D341Med (cell line): ENCODE measurements around the gene SF3B5.
"Not testable (repeated sequence)": the region's sequence is repeated elsewhere in the genome, so short reads cannot be mapped to it uniquely, and the experiment has no call there.

ENCODE experiments used
- DNase-seq: peaks from one replicate; pipeline ENCODE4 v3.0.0; 2012; ENCODE audit warnings: low spot score

The SF3B5 gene

DNA sequence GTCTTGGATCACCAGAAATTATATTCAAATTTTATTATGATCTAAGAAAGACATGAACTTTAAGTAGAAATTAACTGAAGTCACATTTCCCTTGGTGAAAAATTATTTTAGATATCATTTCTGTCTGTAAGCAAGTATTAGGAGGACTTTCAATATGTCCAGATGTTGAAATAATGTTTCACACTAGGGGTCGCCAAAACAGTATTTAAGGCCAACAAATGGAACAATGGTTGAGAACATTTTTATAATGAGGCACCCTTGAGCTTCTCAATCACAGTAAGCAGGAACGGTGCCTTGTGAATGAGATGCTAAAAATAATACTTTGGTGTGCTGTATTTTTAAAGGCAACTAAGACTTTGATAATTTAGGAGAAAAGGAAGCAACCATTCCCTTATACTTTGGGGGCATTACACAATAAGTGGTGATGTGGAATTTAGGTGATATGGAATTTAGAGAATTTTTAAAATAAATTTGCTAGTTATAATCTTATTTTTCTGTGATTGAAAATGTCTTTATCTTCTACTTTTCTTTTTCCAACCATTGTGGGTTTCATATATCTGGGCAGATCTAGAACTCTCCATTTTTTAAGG lies 9.6 kb upstream of the SF3B5 start:
- DNase-seq: peak; percentile 45

- DNase-seq: no peak
Observed at GRCh38 chr6:144104488-144104887, 9.1 kb upstream of the SF3B5 start.

- DNase-seq: no peak
Observed at GRCh38 chr6:144103026-144103563, 7.7 kb upstream of the SF3B5 start.

- no peak for DNase-seq
Observed at GRCh38 chr6:144098993-144099392, 3.6 kb upstream of the SF3B5 start.

GRCh38 chr6:144094731-144095133 lies 641 bp downstream of the SF3B5 start:
- DNase-seq: no peak

GRCh38 chr6:144093658-144094057 lies 1.7 kb downstream of the SF3B5 start:
- DNase-seq: no peak

DNA sequence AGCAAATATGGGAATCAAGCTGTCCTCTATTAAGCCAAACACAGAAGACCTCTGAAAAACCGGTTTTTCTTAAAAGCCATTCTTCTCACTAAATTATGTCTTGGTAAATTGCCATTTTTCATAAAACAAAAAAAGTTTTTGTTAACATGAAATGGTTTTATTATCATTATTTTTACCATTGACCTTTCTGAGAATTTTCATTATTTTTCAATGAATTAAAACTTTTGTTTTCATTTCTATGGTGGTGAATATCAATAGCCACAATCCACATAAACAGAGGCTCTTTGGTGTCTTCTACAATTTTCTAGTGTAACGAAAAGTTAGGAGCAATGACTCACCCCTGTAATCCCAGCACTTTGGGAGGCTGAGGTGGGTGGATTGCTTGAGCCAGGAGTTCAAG lies 2.1 kb downstream of the SF3B5 start:
- DNase-seq: no peak

GRCh38 chr6:144090384-144090783 lies 5.0 kb downstream of the SF3B5 start:
- DNase-seq: no peak

DNA sequence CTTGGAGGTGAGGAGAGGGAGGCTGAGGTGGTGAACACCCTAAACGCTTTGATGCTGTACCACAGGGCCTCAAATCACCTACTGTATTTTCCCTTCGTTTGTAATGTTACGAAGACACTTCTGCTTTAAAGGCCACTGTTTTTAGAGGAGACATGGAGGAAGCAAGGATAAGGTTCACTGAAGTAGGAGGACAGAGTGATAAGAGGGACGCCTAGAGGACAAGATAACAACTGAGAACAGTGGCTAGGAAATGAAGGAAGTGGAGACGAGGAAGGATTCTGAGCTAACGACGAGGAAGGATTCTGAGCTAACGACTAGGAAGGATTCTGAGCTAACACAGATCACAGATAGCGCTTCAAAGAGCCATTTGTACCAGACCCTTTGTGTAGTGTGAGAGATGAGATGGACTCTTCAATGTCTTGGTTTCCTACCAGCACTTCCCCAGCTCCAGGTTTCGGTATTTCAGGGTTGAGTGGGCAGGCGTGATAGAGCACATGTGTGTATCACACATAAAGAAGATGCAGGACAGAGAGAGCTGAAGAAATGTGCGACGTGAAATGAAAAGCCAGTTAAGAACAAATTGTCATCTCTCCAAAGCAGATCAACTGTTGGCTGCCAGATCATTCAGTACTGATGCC lies 7.5 kb downstream of the SF3B5 start:
- no peak for DNase-seq

- DNase-seq: no peak
Observed at GRCh38 chr6:144086959-144087358, 8.4 kb downstream of the SF3B5 start.

DNA sequence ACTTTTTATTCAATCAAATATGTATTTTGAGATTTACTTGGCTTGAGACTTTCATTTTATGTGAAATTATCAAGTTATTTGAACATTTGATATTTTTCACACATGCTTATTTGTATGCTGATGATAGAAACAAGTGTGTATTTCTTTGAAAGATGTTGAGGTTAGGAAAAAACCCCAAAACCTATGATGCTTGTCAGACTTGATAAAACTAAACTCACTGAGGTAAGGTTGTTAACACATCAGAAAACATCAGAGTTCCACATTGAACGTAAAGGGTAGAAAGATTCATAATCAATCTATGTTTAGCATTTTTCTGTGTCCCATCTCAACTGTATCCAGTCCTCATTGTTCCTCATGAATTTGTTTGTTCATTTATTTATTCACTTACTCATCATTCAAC lies 12.2 kb downstream of the SF3B5 start:
- no peak for DNase-seq

DNA sequence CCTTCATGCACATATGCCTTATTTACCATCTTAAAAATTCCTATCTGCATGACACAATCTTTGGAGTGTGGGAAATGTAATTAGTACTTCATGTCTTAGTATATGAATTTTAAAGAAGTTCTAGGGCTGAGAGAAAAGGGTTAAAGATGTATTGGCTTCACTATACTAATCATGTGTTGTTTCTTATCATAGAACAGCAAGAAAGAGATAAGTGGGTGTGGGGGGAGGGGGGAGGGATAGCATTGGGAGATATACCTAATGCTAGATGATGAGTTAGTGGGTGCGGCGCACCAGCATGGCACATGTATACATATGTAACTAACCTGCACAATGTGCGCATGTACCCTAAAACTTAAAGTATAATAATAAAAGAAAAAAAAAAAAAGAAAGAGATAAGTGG lies 13.0 kb downstream of the SF3B5 start:
- DNase-seq: not testable (repeated sequence)

GRCh38 chr6:144077871-144078270 lies 17.5 kb downstream of the SF3B5 start:
- DNase-seq: no peak

DNA sequence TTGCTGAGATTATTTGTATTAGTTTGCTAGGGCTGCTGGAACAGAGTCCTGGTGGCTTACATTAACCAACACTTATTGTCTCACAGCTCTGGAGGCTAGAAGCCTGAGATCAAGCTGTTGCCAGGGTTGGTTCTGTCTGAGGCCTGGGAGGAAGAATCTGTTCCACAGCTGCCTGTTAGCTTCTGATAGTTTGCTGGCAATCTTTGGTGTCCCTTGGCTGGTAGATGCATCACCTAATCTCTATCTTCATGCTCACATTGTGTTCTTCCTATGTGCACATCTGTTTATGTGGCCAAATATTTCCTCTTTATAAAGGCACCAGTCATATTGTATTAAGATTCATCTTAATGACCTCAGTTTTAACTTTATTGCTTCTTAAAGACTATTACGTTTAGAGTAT lies 19.5 kb downstream of the SF3B5 start:
- DNase-seq: no peak

GRCh38 chr6:144075187-144075586 lies 20.2 kb downstream of the SF3B5 start:
- DNase-seq: no peak

- DNase-seq: no peak
Observed at GRCh38 chr6:144073024-144073423, 22.3 kb downstream of the SF3B5 start.

DNA sequence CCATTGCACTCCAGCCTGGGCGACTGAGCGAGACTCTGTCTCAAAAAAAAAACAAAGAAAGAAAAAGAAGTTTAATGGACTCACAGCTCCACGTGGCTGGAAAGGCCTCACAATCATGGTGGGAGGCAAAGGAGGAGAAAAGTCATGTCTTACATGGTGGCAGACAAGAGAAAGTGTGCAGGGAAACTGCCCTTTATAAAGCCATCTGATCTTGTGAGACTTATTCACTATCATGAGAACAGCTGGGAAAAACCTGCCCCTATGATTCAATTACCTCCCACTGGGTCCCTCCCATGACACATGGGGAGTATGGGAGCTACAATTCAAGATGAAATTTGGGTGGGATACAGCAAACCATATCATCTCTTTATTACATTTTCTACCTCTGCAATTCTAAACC lies 25.9 kb downstream of the SF3B5 start:
- no peak for DNase-seq

- DNase-seq: no peak
Observed at GRCh38 chr6:144068794-144069193, 26.6 kb downstream of the SF3B5 start.

DNA sequence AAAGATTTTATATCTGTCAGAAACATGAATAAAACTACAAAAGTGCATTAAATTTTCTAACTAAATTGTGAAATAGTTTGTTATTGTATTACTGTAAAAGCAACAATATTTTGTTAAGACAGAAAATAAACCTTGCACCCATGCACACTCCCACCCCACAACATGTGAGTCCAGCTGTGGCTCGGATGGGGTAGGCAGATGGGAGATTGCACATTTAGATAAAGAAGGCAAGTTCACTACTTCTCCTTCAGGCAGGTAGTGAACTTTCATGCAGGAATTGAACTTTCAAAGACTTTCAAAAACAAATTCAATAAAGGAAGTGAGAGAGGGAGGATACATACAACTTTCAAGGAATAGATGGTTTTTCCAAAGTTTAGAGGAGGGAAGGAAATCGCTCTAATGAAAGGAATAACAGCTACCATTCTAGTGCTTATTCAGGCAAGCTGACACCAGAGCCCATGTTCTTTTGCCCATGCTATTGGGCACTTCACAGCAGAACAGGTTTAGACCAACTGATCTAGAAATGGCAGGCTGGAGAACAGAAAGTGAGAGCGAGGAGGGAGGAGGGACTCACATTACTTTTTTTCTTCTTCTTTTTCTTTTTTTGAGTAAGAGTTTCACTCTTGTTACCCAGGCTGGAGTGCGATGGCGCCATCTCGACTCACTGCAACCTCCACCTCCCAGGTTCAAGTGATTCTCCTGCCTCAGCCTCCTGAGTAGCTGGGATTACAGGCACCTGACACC lies 28.5 kb downstream of the SF3B5 start:
- DNase-seq: no peak

DNA sequence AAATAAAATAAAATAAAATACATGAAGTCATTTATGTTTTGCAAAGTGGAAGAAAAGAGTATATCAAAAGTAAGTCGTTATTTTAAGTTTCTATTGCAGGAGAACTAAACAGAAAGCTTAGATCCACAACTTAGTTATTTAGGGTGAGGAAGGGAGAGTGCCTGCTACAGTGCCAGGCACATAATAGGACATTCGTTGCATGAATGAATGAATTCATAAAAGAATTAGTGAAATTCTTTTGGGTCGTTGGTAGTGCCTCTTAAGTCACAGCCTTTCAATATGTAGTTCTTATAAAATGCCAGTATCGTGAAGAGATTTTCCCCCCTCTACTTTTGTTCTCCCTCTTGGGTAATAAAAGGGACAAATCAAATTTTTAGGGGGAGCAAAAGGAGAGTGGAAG lies 29.1 kb downstream of the SF3B5 start:
- no peak for DNase-seq

DNA sequence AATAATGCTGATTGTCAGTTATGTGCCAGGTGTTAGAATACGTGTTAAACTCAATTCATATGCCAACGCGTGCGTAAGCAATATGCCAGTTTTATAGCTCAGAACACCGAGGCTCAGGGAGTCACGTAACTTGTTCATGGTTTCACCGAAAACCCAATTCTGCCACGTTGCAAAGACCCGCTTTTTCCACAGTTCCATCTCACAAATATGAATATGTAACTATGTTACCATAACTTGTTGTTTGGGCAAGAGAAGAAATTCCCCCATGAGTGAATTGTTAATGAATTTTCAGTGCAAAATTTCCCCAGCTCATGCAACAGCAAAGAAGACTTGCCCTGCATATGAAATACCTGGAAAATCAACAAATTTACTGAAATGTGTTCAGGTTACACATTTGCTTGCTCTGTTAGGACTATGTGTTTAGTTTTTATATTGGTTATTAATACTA lies 30.1 kb downstream of the SF3B5 start:
- no peak for DNase-seq

- DNase-seq: peak; percentile 53
Observed at GRCh38 chr6:144064402-144065212, 30.8 kb downstream of the SF3B5 start.
